T1000 (cell line): ENCODE data around the gene GSDMA.
"Not testable (repeated sequence)": the region's sequence is repeated elsewhere in the genome, so short reads cannot be mapped to it uniquely, and the experiment has no call there.

Experiments used
- DNase-seq: peaks from one replicate; lab custom pipeline; 2025; ENCODE audit warnings: mixed read lengths; lab: John Stamatoyannopoulos, UW

Gene GSDMA

GRCh38 chr17:39929646-39930407 is 33.0 kb upstream of the GSDMA start:
- DNase-seq = no peak

GRCh38 chr17:39933912-39934311 is 28.9 kb upstream of the GSDMA start:
- DNase-seq = no peak

GRCh38 chr17:39934324-39934723 is 28.5 kb upstream of the GSDMA start:
- no peak for DNase-seq

DNA sequence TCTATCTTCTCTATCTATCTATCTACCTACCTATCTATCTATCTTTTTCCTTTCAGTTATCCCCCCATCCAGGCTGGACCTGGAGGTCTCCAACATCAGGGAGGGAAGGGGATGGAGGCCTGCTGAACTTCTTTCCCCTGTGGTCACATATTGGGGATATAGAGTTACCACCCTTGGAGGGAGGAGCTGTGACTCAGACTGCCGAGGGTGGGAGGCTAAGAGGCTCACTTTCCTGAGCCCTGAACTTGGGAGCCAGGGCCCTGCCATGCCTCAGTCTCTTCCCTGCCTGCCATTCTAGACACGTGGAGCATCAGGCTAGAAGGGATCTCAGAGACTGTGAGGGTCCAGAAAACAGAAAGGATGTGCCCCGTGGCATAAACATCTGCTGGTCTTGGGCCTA is 26.9 kb upstream of the GSDMA start:
- DNase-seq = no peak

DNA sequence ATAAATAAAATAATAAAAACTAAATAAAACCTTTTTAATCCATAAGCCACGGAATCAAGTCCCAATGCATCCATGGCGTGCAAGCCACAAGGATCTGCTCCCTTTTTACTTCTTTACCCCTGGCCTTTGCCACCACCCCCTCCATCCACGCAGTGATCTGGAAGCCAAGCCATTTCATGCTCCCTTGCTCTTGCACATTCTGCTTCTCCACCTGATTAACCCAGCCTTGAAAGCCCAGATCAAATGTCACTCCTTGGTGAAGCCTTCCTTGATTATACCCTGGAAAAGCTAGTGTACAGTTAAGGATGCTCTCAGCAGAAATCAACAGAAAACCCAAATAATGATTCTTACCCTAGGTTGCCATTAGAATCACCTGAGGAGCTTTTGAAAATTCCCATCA is 25.4 kb upstream of the GSDMA start:
- no peak for DNase-seq

DNA sequence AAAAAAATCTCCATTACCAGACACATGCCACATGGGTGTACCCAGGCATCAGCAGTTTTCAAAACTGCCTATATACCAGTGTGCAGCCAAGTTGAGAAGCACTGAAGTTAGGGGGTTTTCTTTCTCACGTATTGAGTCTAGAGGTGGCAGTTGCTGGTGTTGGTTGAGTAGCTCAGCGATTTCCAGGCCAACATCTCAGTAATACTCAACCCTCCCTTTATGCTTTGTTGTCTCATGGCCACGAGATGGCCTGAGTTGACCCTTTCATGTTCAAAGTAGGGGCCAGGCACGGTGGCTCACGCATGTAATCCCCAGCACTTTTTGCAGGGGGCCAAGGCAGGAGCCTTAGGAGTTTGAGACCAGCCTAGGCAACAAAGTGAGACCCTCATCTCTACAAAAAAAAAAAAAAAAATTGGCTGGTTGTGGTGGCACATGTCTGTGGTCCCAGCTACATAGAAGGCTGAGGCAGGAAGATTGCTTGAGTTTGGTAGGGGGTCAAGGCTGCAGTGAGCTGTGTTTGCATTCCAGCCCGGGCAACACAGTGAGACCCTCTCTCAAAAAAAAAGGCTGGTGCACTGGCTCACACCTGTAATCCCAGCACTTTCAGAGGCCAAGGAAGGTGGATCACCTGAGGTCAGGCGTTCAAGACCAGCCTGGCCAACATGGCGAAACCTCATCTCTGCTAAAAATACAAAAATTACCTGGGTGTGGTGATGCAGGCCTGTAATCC is 24.5 kb upstream of the GSDMA start:
- no peak for DNase-seq

GRCh38 chr17:39939106-39939505 is 23.7 kb upstream of the GSDMA start:
- DNase-seq = no peak

GRCh38 chr17:39939588-39940419 is 23.0 kb upstream of the GSDMA start:
- DNase-seq = peak; percentile 52

- DNase-seq = no peak
These were observed 19.0 kb upstream of the GSDMA start for GRCh38 chr17:39943702-39944392.

DNA sequence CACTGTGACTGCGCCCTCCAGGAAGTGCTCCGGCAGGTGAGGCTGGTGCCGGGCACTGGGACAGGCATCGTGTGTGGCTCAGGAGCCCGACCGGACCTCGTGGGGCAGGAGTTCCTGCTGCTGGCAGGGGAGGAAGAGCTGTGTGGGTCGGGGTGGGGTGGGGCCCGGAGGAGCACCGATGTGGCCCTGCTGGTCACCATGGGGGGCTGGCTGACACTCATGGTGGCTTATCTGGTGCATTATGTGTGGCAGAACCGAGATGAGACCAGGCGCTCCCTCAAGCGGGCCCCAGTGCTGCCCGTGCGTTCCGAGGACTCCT is 18.5 kb upstream of the GSDMA start:
- DNase-seq = no peak

- no peak for DNase-seq
These were observed 16.1 kb upstream of the GSDMA start for GRCh38 chr17:39946551-39947330.

DNA sequence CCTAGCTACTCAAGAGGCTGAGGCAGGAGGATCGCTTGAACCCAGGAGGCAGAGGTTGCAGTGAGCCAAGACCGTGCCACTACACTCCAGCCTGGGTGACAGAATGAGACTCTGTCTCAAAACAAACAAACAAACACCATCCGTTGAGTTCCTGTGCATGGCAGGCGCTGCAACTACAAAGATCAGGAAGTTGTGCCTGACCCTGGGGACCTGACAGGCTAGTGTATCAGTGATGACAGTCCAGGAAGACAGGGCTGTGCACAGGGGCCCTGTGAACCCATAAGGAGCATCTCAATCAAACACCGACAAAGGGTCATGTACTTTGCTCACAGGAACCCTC is 14.3 kb upstream of the GSDMA start:
- DNase-seq = not testable (repeated sequence)

- DNase-seq = no peak
These were observed 13.8 kb upstream of the GSDMA start for GRCh38 chr17:39949028-39949427.

DNA sequence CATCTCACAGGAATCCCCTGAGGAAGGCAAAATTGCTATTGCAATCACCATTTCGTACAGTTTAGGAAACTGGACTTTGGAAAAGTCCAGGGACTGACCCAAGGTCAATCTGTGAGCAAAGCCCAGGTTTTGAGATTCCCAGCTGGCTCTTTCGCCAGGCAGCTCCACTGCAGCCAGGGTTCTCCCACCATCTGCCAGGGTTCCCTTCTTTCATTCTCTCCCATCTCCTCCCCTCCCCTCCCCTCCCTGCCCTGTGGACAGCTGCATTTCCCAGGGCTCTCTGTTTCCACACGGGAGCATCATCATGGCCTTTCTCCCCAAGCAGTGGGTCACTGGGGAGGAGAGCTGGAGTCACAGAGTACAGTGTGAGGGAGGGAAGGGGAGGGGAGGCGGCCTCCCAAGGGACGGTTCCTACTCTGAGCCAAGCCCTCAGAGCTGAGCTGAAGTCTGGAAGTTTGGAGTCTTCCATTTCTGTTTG is 11.9 kb upstream of the GSDMA start:
- no peak for DNase-seq

- no peak for DNase-seq
These were observed 10.7 kb upstream of the GSDMA start for GRCh38 chr17:39951924-39952679.

DNA sequence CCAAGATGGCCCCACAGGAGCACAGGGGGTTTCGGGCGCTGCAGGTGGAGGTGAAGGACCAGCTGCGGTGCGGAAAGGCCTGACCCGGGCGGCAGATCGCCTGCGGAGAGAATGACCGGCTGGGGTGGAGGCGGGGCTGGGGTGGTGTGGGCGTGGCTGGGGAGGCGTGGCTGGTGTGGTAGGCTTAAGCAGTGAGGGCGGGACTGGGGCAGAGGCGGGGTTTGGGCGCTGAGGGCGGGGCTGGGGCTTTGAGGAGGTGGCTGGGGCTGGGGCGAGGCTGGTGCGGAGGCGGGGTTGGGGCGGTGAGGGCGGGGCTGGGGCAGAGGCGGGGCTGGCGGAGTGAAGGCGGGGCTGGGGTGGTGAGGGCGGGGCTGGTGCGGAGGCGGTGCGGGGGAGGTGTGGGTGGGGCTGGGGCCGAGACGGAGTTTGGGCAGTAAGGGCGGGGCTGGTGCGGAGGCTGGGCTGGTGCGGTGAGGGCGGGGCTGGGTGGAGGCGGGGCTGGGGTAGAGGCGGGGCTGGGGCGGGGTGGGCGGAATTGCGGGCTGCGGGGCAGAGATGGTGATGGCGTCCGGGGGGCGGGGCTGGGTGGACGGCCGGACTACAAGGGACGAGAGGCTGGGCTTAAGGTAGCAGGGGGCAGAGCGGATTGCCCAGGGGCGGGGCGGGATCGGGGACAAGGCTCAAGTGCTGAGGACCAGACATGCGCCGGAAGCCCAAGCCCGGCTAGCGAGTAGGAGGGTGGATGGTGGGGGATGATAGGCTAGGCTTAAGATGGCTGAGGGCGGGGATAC is 9.9 kb upstream of the GSDMA start:
- DNase-seq = peak; percentile 97

DNA sequence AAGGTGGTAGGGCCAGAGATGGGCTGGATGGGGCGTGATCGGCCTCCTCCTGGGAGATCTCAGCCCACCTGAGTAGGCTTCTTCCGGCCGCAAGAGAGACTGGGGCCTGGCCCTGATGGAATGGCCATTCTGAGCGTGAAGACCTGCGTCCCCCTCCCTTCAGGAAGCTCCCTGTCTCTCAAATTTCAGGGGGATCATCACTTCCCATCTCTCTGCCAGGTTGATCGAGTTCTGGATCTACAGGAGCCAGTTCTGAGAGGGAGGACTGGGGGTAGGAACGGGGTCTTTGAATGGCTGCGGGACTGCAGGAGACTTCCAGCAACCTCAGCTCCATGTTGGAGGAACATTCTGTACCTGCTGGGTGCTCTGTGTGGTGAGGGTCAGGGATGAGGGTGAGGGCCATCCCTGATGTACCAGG is 9.3 kb upstream of the GSDMA start:
- DNase-seq = no peak

GRCh38 chr17:39954876-39955275 is 7.9 kb upstream of the GSDMA start:
- DNase-seq = no peak

GRCh38 chr17:39955726-39956225 is 7.0 kb upstream of the GSDMA start:
- DNase-seq = no peak
